NOMO-1 (cell line): ENCODE measurements around the gene GCK.

Experiments
- DNase-seq, 2 experiments: peaks; one replicate each; lab custom pipeline; 2025; ENCODE audit not compliant: unreplicated experiment in 2 of 2; lab: John Stamatoyannopoulos, UW

Gene GCK

DNA sequence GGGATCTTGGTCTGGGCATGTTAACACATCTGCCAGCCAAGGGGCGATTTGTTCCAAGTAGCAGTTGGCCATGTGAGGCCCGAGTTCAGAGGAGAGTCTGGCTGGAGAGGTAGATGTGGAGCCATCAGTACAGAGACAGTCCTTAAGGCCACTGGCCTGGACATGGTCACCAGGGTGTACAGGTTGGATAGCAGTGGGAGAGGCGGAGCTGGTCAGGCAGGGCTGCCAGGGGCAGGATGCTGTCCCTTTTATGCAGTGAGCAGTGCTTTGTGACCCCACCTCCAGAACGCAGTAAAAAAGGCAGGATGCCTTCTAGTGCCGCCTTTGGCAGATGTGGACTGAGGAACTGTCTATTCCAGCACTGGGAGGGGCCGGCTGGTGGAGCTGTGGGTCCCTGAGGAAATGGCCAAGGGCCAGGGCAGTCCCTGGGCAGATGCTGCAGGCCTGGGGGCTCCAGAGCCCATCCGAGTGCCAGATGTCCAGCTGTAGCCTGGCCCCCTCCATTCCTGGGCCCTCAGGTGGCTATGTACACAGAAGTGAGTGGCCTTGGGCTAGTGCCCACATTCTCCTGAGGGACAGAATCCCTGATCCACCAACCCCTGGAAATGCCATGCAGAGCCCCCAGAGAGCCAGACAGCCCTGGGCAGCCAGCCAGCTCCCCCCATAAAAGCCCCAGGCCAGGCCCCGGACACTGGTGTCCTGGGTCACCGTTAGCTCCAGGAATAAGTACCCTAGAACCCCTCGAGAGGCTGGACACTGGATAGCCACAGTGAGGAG, 31.0 kb downstream of the GCK start:
- no peak for DNase-seq

DNA sequence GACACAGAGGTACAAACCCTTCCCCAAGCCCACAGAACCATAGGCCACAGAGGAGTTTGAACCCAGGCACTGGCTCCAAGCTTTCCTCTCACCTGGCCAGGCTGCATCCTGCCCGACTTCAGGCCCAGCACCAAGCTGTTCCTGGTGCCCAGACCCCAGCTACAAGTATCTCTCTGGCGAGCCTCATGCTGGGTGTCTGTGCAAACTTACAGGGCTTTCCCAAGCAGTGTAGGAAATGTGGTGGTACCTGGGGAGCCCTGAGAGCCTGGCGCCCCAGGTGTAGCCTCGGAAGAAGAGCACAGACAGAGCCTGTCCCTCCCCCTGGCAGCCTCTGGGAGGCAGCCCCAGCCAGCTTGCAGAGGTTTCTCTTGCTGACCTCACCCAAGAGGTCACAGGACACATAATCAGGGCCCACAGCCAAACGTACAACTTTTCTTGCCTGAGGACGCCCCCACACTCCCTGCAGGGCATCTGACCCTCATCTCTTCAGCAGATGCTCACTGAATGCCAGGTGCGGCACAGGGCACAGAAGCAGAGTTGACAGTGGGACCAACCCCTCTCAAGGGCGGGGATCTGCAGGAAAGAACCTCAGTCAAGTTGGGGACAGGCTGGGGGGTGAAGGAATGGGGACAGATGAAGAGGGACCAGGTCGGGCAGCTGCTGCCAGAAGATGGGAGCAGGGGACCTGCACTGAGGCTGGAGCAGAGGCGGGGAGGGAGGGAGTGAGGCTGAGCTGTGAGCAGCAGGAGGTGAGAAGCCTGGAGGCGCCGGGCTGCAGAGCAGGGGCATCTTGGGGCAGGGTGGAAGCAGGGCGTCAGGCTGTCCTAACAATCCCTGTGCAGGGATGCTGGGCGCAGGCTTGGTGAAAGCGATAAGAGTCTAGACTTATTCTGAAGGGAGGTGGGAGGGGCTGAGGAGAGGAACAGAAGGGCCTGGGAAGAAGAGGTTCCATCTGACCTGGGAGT, 31.8 kb downstream of the GCK start:
- no peak for DNase-seq

DNA sequence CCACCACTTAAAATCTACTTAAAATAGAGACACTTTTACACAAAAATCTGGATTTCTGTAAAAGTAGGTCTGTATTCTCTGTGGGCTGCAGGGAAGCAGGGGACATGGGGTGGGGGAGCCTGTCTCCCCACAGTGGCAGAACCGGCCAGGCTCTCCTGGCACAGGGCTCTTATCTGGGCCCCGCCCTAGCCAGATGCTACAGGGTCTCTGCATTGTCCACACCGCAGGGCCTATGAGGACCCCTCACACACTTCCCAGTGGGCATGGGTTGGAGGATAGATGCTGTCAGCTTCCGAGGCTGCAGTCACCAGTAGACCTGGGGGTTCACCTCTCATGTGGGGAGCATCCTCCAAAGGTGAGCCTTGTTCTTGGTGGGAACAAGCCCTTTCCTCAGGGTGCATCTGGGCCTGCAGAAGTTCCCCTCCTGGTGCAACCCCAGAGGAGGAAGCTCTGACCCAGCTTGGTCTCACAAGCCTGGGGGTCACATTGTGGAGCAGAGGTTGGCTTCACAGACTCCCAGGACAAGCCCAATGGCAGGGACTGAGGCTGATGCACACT, 32.7 kb downstream of the GCK start:
- DNase-seq = no peak

GRCh38 chr7:44155191-44156185, 33.8 kb downstream of the GCK start:
- DNase-seq = no peak

GRCh38 chr7:44154703-44155102, 34.5 kb downstream of the GCK start:
- no peak for DNase-seq

DNA sequence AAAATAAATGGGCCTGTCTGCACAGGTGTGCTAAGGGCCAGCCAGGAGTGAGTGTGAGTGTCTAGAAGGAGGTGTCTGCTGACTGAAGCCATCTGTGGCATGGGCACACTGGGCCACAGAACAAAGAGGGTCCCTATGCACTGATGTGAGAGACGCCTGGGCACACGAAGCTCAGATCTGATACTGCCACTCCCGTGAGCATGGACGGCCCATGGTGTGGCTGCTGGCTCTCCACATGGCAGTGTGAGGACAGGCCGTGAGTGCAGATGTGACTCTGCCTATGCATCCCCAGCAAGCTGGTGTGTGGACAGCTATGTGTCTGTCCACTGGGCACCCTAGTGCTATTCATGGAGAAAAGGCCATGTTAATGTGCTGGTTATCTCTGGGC, 35.3 kb downstream of the GCK start:
- DNase-seq = no peak

DNA sequence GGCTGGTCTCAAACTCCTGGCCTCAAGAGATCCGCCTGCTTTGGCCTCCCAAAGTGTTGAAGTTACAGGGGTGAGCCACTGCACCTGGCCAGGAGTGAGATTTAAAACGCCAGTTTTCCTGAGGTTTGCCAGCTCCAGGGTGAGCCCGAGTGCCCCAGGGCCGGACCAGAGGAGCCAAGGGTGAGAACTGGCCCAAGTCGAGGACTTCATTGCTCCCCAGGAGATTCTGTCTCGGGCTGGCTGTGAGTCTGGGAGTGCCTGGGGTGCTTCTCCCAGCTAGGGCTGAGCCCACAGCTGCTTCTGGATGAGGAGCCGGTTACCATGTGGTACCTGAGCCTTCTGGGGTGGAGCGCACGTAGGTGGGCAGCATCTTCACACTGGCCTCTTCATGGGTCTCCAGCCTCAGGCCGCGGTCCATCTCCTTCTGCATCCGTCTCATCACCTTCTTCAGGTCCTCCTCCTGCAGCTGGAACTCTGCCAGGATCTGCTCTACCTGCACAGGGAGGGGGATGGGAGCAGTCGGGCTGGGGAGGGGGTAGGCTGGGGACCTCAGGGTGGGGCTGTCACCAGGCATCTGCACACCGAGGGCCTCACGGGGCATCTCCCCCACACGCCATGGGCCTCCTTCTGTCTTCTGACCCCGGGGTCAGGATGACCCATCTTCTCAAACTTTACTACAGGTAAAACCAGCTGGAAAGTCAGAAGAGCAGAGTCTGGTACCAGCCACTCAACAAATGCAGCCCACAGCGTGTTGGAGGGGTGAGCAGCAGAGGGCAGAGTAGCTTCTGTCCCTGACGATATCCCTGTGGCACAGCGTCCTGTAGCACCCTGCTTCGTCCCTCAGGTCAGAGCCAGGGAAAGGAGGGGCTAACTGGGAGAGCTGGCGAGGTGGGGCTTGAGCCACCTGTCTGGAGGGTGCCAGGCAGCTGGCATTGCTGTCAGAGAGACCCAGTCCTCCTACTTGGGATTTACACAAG, 36.0 kb downstream of the GCK start:
- no peak for DNase-seq

DNA sequence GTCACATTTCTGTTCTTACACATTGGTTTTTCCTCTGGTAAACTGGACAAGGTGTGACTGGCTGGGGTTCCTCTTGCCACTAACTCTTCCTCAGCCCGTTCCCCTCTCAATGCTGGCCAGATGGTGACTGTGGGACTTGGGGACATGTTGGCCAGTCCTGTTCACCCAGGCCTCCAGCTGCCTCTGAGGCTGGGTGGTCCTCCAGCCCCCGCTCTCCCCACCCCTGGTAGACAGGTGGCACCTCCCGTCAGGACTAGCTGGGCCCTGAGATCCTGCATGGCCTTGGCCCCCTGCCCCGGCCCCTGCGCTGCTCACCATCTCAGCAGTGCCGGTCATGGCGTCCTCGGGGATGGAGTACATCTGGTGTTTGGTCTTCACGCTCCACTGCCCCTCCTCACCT, 37.3 kb downstream of the GCK start:
- DNase-seq = no peak

DNA sequence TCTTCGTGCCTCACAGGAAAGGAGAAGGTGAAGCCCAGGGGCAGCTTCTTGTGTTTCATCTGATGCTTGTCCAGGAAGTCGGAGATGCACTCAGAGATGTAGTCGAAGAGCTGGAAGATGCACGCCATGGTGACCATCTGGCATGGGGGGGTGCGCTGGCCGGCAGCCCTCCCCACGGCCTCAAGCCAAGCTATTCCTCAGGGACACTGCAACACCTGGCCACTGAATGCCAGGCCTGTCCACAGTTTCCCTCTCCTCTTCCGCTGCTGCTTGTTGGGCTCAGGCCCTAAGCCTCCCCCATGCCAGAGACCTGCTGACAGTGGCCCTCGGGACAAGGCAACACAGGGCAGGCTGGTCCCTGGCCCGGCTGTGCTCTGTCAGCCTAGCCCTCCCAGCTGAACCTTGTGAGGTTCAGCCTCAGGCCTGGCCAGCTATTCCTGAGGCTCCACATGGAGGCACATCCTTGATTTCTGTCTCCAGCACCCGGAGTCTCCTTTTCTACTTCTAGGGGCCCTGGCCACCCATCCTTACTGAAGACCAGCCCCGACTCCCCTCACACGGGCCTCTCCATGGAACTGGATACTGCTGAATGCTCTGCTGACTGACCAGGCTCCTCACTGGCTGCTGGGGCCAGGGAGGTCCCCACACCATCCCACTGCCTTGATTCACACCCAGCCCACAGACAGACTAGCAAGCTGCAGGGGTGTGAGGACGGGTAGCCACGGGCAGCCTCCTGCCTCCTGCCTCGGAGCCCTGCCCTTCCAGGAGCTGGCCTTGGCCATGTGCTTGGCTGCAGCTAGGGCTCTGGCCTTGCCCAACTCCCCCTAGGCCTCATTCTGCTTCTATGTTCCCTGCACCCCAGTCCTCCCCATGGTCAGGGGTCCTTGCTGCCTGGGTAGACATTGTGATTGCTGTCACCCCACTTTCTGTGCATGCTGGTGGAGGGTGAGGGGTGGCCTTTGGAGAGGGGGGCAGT, 38.0 kb downstream of the GCK start:
- no peak for DNase-seq

DNA sequence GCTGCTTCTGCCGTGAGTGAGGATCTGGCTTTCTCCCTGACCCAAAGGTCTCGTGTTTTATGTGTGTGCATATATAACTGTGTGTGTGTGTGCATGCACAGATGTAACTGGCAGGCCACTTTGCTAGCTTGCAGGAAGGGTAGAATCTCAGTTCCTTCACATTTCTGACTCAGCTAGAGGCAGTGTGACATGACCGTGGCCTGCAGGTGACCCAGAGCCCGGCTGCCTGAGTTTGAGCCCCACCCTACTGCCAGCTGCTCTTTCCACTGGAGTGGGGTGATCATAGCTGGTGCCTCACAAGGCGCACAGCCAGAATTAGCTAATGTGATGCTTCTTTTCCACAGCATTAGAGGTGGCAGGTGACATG, 38.8 kb downstream of the GCK start:
- DNase-seq = no peak

- no peak for DNase-seq
Measured at GRCh38 chr7:44149571-44150465, 39.4 kb downstream of the GCK start.

DNA sequence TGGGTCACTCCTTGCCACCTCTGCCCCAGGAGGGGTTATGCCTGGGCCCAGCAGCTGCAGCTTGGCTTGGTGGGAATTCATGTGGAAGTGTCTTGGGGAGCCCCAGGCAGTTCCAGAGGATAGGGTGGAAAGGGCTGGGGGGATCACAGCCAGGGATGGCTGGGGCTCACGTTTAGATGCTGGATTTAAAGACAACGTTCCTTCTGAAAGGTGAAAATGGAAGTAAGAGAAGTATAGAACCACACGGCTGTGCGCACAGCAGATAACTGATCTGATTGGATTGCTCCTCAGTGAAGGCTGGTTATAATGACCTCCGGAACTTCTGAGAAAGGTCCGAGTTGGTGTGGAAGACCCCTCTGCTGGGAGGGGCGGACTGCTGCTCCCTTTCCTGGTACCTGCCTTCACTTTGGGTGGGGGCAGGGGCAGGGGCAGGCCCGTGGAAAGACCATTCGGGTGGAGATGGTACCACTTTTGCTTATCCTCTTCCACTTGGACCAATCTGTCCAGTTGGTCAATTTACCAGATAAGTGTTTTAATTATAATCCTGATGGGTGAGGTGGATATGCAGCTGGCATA, 40.2 kb downstream of the GCK start:
- no peak for DNase-seq

DNA sequence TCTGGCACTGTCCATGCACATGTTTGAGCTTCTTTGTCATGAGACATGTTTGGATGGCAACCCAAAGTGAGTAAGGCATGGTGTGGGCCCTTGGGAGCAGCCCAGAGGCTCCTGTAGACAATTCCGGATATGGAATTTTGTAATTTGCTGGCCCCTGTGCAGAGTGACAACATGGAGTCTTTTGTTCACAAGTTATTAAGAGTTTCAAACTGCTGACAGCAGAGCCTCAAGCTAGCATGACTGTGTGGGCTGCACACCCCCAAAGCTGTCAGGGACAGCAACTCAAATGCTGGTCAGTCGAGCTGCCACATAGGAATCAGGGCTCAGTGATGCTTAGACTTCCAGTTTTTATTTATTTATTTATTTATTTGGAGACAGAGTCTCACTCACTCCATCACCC, 41.1 kb downstream of the GCK start:
- DNase-seq = no peak

- DNase-seq = no peak
Measured at GRCh38 chr7:44147026-44147991, 41.9 kb downstream of the GCK start.

DNA sequence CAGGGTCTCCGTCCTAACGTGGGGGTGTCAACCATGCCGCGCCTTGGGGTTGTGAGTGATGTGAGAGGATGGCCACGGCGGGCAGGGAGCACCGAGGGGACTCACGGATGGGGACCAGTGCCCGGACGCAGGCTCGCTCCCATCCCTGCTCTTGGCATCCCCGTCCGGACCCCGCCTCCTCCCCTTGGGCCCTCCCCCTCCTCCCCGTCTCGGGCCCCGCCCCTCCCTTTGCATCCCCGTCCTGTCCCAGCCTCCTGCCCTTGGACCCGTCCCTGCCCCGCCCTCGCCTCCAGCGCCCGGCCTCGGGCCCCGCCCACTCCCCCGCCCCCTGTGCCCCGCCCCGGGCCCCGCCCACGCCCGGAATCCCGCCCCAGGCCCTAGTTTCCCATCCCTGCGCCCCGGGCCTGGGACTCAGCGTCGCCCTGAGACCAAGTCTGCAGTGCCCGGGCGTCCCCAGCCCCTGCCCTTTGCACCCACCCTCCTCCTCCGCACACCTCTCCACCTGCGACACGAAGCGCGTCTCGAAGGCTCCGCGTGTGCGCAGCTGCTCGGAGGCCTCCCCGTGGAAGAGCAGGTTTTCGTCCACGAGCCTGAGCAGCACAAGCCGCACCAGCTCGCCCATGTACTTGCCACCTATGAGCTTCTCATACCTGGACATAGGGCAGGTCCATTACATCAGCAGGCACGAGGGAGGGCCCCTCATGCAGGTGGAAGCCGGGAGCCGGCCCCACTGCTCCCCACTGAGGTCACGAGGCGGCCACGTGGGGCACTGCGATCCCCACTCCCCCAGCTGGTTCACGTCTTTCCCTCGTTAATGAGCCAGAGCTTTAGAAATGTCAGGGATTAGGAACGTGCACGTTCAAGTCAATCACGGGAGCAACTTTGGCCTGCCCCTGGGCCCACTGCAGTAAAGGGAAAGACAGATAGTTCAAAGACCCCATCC, 43.0 kb downstream of the GCK start:
- no peak for DNase-seq
